Skeletal muscle cell (primary cell): Measurements from ENCODE around the gene ACACA.
A peak's percentile ranks its signal among the peaks of the same experiment; 100 is the strongest.

ENCODE experiments used
- DNase-seq: peaks from one replicate; pipeline ENCODE4 v3.0.0-alpha.2; 2010; ENCODE audit warnings: low read depth
- H3K4me3 ChIP-seq: 2 replicates; pipeline ENCODE4 v1.5.1; 2011; ENCODE audit warnings: low read depth, mild to moderate bottlenecking, control low read depth, low read length, moderate library complexity

The ACACA gene

DNA sequence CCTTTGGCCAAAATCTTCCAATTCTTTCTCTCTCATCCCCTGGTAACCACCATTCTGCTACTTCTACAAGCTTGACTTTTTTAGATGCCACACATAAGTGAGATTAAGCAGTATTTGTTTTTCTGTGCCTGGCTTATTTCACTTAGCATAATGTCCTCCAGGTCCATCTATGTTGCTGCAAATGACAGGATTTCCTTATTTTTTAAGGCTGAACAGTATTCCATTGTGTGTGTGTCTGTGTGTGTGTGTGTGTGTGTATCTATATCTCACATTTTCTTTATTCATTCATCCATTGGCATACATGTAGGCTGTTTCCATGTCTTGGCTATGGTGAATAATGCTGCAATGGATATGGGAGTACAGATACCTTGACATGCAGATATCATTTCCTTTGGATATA lies 6.1 kb downstream of the ACACA start:
- no peak for DNase-seq
- H3K4me3 ChIP-seq, result no peak overlapping the region

DNA sequence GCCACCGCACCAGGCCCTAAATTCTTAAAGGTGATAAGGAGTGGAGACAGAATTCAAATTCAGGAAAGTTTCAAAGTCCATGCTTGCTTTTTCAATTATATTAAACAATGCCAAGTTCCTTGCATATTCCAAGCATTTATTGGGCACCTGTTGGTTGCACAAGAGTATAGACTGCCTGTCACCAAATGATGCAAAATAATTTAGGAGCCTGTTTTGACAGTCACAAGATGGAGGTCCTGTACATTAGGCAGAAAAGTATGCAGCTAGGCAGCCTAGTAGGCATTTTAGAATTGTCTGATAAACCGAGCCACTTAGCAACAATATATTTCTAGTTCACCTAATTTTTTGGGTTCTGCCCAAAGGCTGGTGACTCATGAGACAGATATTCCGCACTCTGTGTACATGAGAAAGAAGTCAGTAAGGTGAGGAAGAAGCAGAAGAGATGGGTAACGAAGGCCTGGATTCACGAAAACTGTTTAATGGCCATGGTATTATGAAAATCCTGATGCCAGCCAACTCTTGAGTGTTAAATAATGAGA lies 7.3 kb downstream of the ACACA start:
- no peak for DNase-seq
- H3K4me3 ChIP-seq, result no peak overlapping the region

DNA sequence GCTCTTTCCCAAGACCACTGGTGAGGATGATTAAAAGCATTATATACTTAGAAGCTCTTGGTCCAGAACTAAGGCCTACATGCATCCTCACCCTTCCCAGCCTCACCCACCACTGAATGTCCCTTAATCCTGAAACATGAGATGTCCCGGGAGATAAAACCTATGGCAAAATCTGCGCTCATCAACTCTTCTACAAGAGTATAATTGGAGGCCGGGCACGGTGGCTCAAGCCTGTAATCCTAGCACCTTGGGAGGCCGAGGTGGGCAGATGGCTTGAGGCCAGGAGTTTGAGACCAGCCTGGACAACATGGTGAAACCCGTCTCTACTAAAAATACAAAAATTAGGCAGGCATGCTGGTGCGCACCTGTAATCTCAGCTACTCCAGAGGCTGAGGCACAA lies 13.3 kb downstream of the ACACA start:
- no peak for DNase-seq
- H3K4me3 ChIP-seq, result no peak overlapping the region

DNA sequence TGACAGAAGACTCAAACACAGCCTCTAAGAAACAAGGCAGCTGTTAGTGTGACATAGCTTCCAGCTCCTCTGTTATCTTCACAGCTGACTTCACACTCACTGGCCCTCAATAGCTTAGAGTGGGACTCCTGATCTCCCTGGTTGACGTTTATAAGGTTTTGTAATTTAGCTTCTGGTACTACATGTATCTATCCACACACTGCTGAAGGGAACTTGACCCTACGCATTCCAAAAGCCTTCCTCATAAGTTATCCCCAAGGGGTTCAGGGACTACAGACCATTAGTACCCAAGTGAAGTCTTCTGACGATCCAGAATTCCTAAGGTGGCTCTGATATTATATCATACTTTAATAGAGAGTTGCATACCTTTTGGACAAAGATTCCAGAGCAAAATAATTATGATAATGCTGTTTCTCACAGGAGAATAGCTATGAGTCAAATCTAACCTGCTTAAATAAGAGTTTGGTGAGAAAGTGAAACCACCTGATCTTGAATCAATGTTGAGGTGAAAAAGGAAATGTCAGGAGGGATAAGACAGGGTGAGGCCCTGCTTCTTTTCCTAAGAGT lies 14.5 kb downstream of the ACACA start:
- no peak overlapping the region for H3K4me3 ChIP-seq
- peak; percentile 78 for DNase-seq

DNA sequence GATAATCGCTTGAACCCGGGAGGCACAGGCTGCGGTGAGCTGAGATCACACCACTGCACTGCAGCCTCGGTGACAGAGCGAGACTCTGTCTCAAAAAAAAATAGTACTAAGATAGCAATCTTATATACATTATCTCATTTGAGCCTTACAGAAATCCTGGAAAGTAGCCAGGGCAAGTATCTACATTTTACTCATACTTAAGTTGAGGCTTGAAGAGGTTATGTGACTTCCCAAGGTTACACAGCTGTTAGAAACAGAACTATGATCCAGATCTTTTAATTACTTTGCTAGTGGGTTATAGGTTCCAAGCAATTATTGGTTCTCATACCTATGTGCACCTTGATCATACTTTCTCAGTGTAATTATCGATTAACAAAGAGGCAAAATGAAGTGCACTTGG lies 15.5 kb downstream of the ACACA start:
- no peak overlapping the region for H3K4me3 ChIP-seq
- peak; percentile 21 for DNase-seq

DNA sequence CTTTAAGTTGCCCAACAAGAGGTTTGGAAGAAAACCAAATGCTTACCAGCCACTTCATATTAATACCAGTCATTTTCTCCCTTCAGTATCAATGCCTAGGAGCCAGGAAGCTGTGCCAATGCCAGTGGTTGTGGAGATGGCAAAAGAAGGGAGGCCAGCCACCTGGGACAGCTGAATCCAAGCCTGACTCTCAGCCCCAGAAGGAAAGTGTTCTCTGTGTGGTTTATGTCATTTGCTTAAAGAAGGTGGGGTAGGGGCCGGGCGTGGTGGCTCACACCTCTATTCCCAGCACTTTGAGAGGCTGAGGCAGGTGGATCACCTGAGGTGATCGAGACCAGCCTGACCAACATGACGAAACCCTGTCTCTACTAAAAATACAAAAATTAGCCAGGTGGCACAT lies 17.5 kb downstream of the ACACA start:
- H3K4me3 ChIP-seq, result no peak overlapping the region
- no peak for DNase-seq

DNA sequence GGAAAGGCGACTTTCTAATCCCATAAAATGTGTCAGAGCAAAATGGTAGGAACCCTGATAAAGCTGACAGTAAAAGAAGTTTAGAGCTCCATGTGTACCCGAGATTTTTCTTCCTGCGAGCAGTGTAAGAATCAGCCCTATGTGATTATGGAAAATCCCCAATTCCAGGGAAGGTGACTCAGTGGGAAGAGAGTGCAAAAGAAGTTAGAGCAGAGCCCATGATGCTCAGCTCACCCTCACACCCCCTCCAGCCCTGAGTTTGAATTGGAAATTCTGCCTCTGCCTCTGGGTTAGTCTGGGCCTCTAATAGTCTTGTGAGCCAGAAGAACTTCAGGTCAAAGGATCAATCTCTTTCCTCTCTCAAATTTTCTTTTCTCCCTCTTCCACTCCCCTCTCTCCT lies 18.4 kb downstream of the ACACA start:
- no peak overlapping the region for H3K4me3 ChIP-seq
- DNase-seq, result no peak

DNA sequence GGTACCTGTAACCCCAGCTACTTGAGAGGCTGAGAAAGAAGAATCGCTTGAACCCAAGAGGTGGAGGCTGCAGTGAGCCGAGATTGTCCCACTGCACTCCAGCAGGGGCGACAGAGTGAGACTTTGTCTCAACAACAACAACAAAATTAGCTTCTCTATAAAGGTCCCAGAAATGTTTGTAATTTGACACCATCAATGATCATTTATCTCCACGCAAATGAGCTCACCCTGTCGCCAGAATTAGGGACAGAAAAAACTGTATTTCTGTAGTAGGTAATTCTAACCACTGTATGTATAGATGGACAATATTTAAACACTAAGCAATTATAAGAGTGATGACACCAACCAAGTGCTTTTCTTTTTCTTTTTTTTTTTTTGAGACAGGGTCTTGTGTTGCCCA lies 20.2 kb downstream of the ACACA start:
- no peak for DNase-seq
- no peak overlapping the region for H3K4me3 ChIP-seq

DNA sequence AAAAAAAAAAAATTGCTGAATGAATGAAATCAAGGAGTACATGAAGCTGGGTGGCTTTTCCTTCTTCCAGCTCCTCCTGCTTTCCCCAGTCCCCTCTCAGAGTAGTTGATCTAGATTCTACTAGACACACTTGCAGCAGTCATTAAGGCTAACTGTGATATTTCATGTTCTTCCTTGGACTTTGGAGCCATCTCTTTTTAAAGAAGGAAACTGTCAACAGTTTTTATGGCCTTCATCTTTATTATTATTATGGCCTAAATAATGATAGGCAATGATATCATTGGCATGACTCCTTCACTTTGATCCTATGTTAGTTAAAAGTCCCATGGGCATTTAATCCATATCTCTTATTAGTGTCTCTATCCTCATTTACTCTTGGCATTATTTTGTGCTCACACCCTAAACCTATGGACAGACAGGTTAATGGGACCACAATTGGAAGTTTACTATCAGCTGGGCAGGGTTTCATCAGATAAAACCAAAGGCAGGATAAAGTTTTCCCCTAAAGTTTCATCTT lies 21.1 kb downstream of the ACACA start:
- DNase-seq, result no peak

DNA sequence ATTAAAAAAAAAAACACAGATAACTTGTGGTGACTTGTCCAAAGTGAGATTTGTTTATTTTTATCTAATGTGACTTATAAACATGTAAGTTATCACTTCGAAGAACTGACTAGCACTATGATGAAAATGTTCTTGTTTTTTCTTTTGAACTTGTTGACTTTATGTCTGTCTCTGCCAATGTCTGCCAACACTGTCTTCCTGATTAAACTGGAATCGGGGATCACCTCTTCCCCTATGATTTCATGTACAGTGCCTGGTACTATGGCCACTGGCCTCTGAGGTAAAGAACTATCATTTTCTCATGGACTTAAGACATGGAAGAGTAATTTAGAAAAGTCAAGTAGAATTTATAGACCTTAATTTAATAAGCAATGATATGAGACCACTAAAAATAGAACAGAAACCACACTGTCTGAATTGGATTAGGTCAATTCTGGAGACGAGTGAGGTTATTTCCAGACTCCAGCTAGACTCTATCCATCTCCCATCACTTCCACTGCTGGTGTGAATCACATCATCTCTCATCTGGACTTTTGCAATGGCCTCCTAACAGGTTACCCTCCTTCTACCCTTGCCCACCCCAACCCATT lies 22.0 kb downstream of the ACACA start:
- H3K4me3 ChIP-seq, result no peak overlapping the region
- DNase-seq, result no peak

More for the DNA sequence above, 21.1 kb downstream of the ACACA start:
- no peak overlapping the region for H3K4me3 ChIP-seq

DNA sequence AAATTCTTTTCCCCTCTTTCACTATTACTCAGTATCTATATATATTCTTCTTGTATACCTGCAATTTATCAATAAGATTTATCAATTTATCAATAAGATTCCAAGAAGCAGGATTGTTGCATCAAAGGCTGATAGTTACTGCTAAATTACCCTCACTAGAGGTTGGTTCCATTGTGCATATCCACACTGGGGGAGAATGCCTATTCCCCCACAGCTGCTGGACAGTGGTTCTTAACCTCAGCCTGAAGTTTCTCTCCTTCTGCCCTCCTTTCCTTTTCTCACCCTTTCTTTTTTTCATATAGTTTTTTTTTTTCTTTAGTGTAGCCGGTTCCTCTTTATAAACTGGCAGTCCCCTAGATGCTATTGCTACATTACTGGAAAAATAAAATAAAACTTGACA lies 24.6 kb downstream of the ACACA start:
- no peak for DNase-seq
- H3K4me3 ChIP-seq, result no peak overlapping the region

DNA sequence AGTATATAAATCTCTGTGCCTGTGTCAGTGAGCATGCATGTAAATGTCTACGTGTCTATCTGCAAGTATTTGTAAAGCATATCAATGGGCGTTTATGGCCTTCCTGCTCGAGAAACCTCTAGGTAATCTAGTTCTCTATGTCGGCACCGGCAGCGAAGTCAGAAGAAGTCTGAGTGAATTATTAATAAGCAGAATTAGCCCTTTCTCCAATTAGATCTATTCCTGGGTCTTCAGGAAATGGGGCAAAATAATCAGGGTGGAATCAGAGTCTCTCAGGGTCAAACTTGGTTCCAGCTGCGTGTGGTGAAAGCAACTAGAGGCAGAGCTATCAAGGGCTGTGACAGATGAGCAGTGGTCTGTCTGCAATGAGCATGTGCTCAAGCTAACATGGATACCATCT lies 30.9 kb downstream of the ACACA start, which contains the start of gene C17orf78:
Gene C17orf78, plus strand, starts transcription at position 280 of the 400 bp plus-strand sequence. Its CDS starts 108 bp downstream, at position 388.
- H3K4me3 ChIP-seq, result no peak within 1 kb of the TSS
- no peak for DNase-seq

DNA sequence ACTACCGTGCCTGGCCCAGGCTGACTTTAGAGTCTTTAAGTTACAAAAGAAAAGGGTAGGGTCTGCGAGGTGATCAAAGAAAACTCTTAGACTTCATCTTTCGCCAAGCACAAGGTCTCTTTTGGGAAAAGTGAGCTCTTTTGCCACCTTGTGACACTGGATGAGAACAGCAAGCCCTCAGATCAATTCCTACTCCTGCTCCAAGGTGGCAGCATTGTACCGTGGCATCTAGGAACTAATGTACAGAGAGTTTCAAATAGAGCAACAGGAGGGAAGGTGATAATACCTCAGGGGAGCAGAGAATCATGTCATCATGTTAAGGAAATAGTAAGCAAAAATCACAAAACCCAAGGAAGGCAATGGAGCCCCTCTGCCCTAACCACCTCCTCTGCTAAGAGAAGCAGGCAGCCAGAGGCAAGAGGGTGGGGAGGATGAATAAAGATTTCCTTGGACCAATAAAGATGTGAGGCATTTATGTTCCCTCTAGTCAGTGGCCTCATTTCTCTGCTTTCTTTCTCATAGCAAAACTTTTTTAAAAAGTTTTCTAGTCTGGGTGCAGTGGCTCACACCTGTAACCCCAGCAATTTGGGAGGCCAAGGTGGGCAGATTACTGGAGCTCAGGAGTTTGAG lies 33.0 kb downstream of the ACACA start:
- peak; percentile 42 for DNase-seq
- H3K4me3 ChIP-seq, result no peak overlapping the region

DNA sequence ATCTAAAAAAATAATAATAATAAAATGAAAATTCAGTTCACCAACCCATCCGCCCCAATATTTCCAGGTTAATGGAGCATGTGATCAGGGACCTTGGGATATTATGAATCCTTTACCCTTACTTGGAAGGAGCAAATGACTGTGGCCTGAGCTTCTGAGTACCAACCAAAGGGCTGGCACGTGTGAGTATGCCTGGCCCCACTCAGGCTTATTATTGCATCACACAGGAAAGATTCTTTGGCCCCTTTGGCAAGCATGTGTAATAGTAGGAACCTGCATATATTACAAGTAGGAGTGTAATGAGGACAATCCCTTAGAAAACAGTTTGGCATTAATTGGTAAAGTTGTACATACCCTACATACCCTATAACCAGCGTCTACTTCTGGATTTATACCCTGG lies 38.1 kb downstream of the ACACA start:
- H3K4me3 ChIP-seq, result no peak overlapping the region
- no peak for DNase-seq

DNA sequence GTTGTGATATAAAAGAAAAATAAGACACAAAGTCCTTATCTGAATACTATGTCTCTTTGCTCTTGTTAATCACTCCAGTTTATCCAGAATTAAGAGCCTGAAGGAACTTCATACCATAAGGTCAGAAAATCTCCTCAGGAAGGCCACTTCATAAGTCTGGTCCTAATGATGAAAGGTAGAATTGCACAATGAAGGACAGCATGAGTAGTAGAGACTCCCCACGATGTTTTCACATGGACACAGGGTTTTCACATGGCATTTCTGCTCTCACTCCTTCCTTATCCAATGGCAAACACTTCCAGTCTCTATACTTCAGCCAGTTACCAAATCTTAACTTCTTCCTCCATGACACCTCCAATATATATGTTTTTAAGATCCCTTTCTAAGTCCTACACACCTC lies 41.0 kb downstream of the ACACA start:
- DNase-seq, result no peak
- H3K4me3 ChIP-seq, result no peak overlapping the region

DNA sequence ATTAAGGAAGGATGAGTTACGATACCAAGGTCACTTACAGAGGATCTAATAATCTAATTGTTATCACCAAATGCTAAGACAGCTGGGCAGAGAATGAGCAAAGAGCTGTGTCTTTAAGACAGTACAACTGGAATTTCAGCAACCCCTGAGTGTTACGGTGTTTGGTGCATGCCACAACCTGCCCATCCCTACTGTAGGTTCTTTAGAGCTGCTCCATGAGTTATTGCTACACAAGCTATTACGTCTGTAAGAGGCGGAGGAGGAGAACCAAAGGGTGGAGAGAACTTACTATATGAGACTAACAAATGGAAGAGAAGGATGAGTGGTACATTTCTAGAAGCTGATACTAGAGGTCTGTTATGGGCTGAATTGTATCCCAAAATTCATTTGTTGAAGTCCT lies 45.1 kb downstream of the ACACA start:
- H3K4me3 ChIP-seq, result no peak overlapping the region
- no peak for DNase-seq

DNA sequence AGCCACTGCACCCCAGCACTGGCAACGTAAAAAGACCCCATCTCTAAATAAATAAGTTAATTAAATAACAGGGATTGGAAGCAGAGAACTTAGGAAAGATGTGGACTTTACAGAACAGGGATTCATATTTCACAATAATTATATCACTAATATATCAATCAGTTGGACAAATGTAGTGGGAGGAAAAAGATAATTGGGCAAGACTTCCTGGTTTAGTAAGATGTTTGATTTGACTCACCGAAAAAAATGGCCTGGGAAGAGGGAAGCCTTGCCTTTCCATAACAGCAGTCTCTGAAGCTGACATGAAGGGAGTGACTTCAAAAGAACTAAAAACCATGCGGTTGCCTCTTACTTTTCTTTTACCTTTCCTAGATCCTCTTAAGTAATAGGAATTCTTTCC lies 46.0 kb downstream of the ACACA start:
- DNase-seq, result no peak
- no peak overlapping the region for H3K4me3 ChIP-seq

DNA sequence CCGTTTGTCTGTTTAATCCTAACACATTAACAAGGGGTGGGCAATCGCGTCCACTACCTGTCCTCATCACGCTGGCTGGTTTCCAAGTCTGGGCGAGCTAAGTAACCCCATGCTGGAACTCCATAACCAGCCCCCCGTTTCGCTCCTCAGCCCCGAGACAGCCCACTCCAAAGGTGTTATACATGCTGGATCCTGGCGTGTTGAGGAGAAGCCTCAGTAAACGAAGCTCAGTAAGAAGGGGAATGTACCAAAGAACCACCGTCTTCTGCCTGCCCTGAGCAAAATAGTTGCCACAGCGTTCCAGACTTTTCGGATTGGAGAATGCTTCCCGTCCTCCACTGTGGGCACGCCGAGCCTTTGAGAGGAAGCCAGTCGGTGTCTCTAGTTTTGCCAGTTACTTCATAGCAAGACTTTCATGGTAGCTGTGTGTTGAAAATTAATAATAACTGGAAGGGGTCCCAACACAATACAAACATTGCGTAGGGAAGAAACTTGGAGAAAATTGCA lies 46.9 kb downstream of the ACACA start:
- no peak for DNase-seq
- H3K4me3 ChIP-seq, result peak overlapping the region; percentile 95

DNA sequence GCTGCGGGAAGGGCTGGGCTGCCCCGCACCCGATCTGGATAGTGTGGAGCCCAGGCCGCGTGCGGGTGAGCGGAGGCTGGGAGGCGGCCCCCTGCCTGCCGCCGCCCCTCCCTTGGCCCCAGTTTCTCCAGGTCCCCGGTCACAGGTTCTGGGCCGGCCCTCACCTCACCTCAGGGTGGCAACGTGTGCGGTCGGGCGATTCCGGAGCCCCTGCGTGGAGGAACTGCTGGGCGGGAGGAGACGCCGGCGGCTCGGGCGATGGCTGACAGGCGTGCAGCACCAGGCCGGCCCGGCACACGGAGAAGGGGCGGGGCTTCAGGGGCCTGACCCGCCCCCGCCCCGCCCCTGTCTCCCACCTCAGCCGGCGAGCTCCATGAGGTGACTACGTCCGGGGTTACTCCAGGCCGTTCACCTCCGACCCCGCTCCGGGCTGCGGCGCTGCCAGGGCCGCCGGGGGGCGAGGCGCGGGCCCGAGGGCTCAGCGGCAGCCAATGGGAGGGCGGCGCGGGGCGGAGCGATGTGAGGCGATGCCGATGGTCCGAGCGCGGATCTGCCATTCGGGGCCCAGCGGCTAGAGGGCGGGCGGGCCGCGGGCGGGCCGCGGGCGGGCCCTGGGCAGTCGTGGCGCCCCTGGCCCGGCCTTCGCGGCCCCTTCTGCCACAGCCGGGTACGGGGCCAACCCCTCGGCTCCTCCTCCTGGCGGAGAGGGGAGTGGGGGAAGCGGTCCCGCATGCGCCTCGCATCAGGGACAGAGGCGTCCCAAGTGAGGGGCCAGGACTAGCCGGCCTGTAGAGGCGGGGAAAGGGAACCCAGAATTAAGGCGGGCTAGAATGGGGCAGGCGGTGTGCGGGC lies 47.6 kb downstream of the ACACA start:
- peak; percentile 73 for DNase-seq
- peak overlapping the region; percentile 95 for H3K4me3 ChIP-seq
